ENCODE measurements around the gene IQSEC3.
A peak's percentile ranks its signal among the peaks of the same experiment; 100 is the strongest.

Gene IQSEC3

GRCh38 chr12:195951-196350 is 129.4 kb downstream of the IQSEC3 start:
- TF ChIP-seq CTCF (conservative IDR thresholded peaks at IDR 0.05): no peak
- TF ChIP-seq ZFX (IDR thresholded peaks at IDR 0.05): no peak

GRCh38 chr12:196436-196835 is 129.9 kb downstream of the IQSEC3 start:
- TF ChIP-seq CTCF (conservative IDR thresholded peaks at IDR 0.05) (no peak), ZFX (IDR thresholded peaks at IDR 0.05) (no peak)
- no peak overlapping the region for H3K27ac ChIP-seq

More at GRCh38 chr12:195951-196350, 129.4 kb downstream of the IQSEC3 start:
- H3K27ac ChIP-seq: no peak overlapping the region

- H3K27ac ChIP-seq: no peak overlapping the region
- TF ChIP-seq CTCF (conservative IDR thresholded peaks at IDR 0.05) (no peak), ZFX (IDR thresholded peaks at IDR 0.05) (no peak)
These were observed 130.8 kb downstream of the IQSEC3 start for GRCh38 chr12:197347-197746.

- no peak overlapping the region for H3K27ac ChIP-seq
- TF ChIP-seq CTCF (conservative IDR thresholded peaks at IDR 0.05): no peak
- TF ChIP-seq ZFX (IDR thresholded peaks at IDR 0.05): no peak
These were observed 131.5 kb downstream of the IQSEC3 start for GRCh38 chr12:197911-198695.

- H3K27ac ChIP-seq: no peak overlapping the region
- TF ChIP-seq ZFX (IDR thresholded peaks at IDR 0.05) (no peak), CTCF (conservative IDR thresholded peaks at IDR 0.05) (no peak)
These were observed 132.1 kb downstream of the IQSEC3 start for GRCh38 chr12:198705-199104.

- TF ChIP-seq ZFX (IDR thresholded peaks at IDR 0.05) (no peak), CTCF (conservative IDR thresholded peaks at IDR 0.05) (no peak)
- no peak overlapping the region for H3K27ac ChIP-seq
These were observed 134.8 kb downstream of the IQSEC3 start for GRCh38 chr12:201361-201760.

- 0 out of 2 replicates have a peak overlapping the region, but pooled peaks have one; percentile 9 for H3K27ac ChIP-seq
- no peak for TF ChIP-seq ZFX (IDR thresholded peaks at IDR 0.05)
- TF ChIP-seq CTCF (conservative IDR thresholded peaks at IDR 0.05): no peak
These were observed 135.6 kb downstream of the IQSEC3 start for GRCh38 chr12:202081-202731.
